WTC11 (cell line): ENCODE measurements around the gene ALCAM. TPM values are rescaled to one million over a fixed set of nuclear protein-coding genes. Genes with fewer than 3 reads are reported as not detected.
"Not testable (repeated sequence)": the region's sequence is repeated elsewhere in the genome, so short reads cannot be mapped to it uniquely, and the experiment has no call there.

Experiments
- ATAC-seq: fragments of 200-7000 bp; cut with Tn5 transposase; 2 replicates; pipeline ENCODE4 v1.10.0; 2021; ENCODE audit warnings: mild to moderate bottlenecking, moderate library complexity
- CTCF ChIA-PET: fragments of 300-600 bp; sonication (Branson Sonifier 250); formaldehyde crosslinking; loops from one replicate; lab custom pipeline; 2021; ENCODE audit warnings: antibody characterized with exemption; lab: Charles Lee
- POLR2A ChIA-PET: fragments of 350-600 bp; sonication (Branson Sonifier 250); formaldehyde crosslinking; loops from one replicate; lab custom pipeline; 2021; ENCODE audit warnings: antibody characterized with exemption; lab: Charles Lee
- DNase-seq: peaks from one replicate; pipeline ENCODE4 v3.0.0; 2021; ENCODE audit warnings: low spot score
- H3K27ac Mint-ChIP-seq: 2 replicates; pipeline ENCODE4 v1.8.0; 2021; ENCODE audit warnings: mixed read lengths
- H3K27me3 Mint-ChIP-seq: 2 replicates; pipeline ENCODE4 v1.8.0; 2021; ENCODE audit warnings: low read depth, mild to moderate bottlenecking, moderate library complexity, mixed read lengths
- H3K36me3 Mint-ChIP-seq: 2 replicates; pipeline ENCODE4 v1.8.0; 2021; ENCODE audit warnings: mixed read lengths
- H3K4me1 Mint-ChIP-seq: 2 replicates; pipeline ENCODE4 v1.8.0; 2022; ENCODE audit warnings: mixed read lengths
- H3K4me3 Mint-ChIP-seq: 2 replicates; pipeline ENCODE4 v1.8.0; 2021; ENCODE audit warnings: mild to moderate bottlenecking, moderate library complexity, mixed read lengths
- H3K9me3 Mint-ChIP-seq: 2 replicates; pipeline ENCODE4 v1.8.0; 2021; ENCODE audit warnings: mixed read lengths
- ATF3 ChIP-seq: sonication (generic); formaldehyde crosslinking; conservative IDR thresholded peaks from 2 replicates; pipeline ENCODE4 v1.8.1; 2022; ENCODE audit warnings: mild to moderate bottlenecking, missing genetic modification reagents
- CREB1 ChIP-seq: sonication (generic); formaldehyde crosslinking; IDR thresholded peaks from 2 replicates; pipeline ENCODE4 v1.8.0; 2023; ENCODE audit warnings: mild to moderate bottlenecking, missing genetic modification reagents
- IRF2 ChIP-seq: sonication (generic); formaldehyde crosslinking; IDR thresholded peaks from 2 replicates; pipeline ENCODE4 v1.8.0; 2022; ENCODE audit warnings: low read depth, missing genetic modification reagents, borderline replicate concordance
- OVOL2 ChIP-seq: fragments of 250-450 bp; sonication (Bioruptor Pico); IDR thresholded peaks from 2 replicates; pipeline ENCODE4 v1.9.0; 2021; ENCODE audit warnings: mild to moderate bottlenecking, borderline replicate concordance
- SMAD3 ChIP-seq: sonication (generic); formaldehyde crosslinking; IDR thresholded peaks from 2 replicates; pipeline ENCODE4 v1.8.0; 2022; ENCODE audit warnings: missing genetic modification reagents, mild to moderate bottlenecking, borderline replicate concordance
- STAT6 ChIP-seq: sonication (generic); formaldehyde crosslinking; conservative IDR thresholded peaks from 2 replicates; pipeline ENCODE4 v1.8.1; 2023; ENCODE audit warnings: mild to moderate bottlenecking, low read depth, missing genetic modification reagents, moderate library complexity
- USF2 ChIP-seq: sonication (generic); formaldehyde crosslinking; IDR thresholded peaks from 2 replicates; pipeline ENCODE4 v1.8.1; 2023; ENCODE audit warnings: mild to moderate bottlenecking, missing genetic modification reagents, moderate library complexity
- ZBTB43 ChIP-seq: sonication (generic); formaldehyde crosslinking; IDR thresholded peaks from 2 replicates; pipeline ENCODE4 v1.8.1; 2023; ENCODE audit warnings: mild to moderate bottlenecking, missing genetic modification reagents
- ZNF121 ChIP-seq: sonication (generic); formaldehyde crosslinking; IDR thresholded peaks from 2 replicates; pipeline ENCODE4 v1.8.0; 2023; ENCODE audit warnings: missing genetic modification reagents
- ZNF263 ChIP-seq: sonication (generic); formaldehyde crosslinking; IDR thresholded peaks from 2 replicates; pipeline ENCODE4 v1.8.1; 2022; ENCODE audit warnings: low read depth, mild to moderate bottlenecking, moderate library complexity, missing genetic modification reagents
- ZNF317 ChIP-seq: sonication (generic); formaldehyde crosslinking; IDR thresholded peaks from 2 replicates; pipeline ENCODE4 v1.8.1; 2023; ENCODE audit warnings: low read depth, mild to moderate bottlenecking, moderate library complexity, missing genetic modification reagents, borderline replicate concordance
- ZNF396 ChIP-seq: fragments of 250-450 bp; sonication (Bioruptor Pico); IDR thresholded peaks from 2 replicates; pipeline ENCODE4 v1.8.0; 2021; ENCODE audit warnings: mild to moderate bottlenecking, moderate library complexity, borderline replicate concordance
- ZNF532 ChIP-seq: fragments of 250-450 bp; sonication (Bioruptor Pico); IDR thresholded peaks from 2 replicates; pipeline ENCODE4 v1.9.0; 2021; ENCODE audit warnings: mild to moderate bottlenecking, borderline replicate concordance
- total RNA-seq: library from RNA; stranded (reverse); gene quantifications from 3 replicates; pipeline ENCODE4 v1.2.3, GENCODE V29; 2021
- TF ChIP-seq, protein P1 (sequence below): fragments of 250-450 bp; sonication (Bioruptor Pico); IDR thresholded peaks from 2 replicates; pipeline ENCODE4 v2.1.2; 2022; ENCODE audit warnings: mild to moderate bottlenecking, moderate library complexity
- TF ChIP-seq, protein P2 (sequence below): fragments of 250-450 bp; sonication (Bioruptor Pico); IDR thresholded peaks from 2 replicates; pipeline ENCODE4 v1.9.0; 2021; ENCODE audit warnings: moderate library complexity, mild to moderate bottlenecking, inconsistent platforms, borderline replicate concordance

Gene ALCAM
- total RNA-seq, 1 experiment from 2014 or later, result 30.7 TPM

GRCh38 chr3:105599350-105599749 lies 232.6 kb downstream of the ALCAM start (continued):
- no peak for TF ChIP-seq USF2 (CRISPR knock-in tag)
- no peak for TF ChIP-seq ZNF121 (CRISPR knock-in tag)
- no peak for TF ChIP-seq CREB1
- TF ChIP-seq IRF2 (CRISPR knock-in tag), result no peak
- TF ChIP-seq, protein P1, sequence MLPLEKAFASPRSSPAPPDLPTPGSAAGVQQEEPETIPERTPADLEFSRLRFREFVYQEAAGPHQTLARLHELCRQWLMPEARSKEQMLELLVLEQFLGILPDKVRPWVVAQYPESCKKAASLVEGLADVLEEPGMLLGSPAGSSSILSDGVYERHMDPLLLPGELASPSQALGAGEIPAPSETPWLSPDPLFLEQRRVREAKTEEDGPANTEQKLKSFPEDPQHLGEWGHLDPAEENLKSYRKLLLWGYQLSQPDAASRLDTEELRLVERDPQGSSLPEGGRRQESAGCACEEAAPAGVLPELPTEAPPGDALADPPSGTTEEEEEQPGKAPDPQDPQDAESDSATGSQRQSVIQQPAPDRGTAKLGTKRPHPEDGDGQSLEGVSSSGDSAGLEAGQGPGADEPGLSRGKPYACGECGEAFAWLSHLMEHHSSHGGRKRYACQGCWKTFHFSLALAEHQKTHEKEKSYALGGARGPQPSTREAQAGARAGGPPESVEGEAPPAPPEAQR (CRISPR knock-in tag), result no peak
- TF ChIP-seq, protein P2, sequence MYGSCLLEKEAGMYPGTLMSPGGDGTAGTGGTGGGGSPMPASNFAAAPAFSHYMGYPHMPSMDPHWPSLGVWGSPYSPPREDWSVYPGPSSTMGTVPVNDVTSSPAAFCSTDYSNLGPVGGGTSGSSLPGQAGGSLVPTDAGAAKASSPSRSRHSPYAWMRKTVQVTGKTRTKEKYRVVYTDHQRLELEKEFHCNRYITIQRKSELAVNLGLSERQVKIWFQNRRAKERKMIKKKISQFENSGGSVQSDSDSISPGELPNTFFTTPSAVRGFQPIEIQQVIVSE, result no peak
- no peak for TF ChIP-seq STAT6 (CRISPR knock-in tag)
- TF ChIP-seq ZNF263 (CRISPR knock-in tag), result no peak
- TF ChIP-seq, all 79 proteins: peak for 0

GRCh38 chr3:105601756-105602155 lies 235.0 kb downstream of the ALCAM start:
- ATAC-seq, H3K4me3 Mint-ChIP-seq, H3K27ac Mint-ChIP-seq, H3K36me3 Mint-ChIP-seq, DNase-seq, POLR2A ChIA-PET, H3K4me1 Mint-ChIP-seq, H3K27me3 Mint-ChIP-seq, CTCF ChIA-PET: not testable (repeated sequence)
- peaks cover 34% of the 10 kb centered on the region for H3K9me3 Mint-ChIP-seq

DNA sequence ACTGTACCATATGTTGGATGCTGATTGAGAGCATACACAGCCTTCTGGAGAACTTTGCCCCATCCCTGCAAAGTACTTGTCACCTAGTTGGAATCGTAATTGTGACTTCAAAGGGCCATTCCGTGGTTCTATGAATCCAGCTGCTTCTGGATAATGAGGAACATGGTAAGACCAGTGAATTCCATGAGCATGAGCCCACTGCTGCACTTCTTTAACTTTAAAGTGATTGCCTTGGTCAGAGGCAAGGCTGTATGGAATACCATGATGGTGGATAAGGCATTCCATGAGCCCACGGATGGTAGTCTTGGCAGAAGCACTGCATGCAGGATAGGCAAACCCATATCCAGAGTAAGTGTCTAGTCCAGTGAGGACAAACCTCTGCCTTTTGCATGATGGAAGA lies 235.6 kb downstream of the ALCAM start:
- H3K9me3 Mint-ChIP-seq, result peaks cover 37% of the 10 kb centered on the region
- ATAC-seq, H3K27ac Mint-ChIP-seq, H3K4me1 Mint-ChIP-seq, DNase-seq, CTCF ChIA-PET, H3K4me3 Mint-ChIP-seq, POLR2A ChIA-PET, H3K27me3 Mint-ChIP-seq, H3K36me3 Mint-ChIP-seq: not testable (repeated sequence)

GRCh38 chr3:105603516-105603915 lies 236.8 kb downstream of the ALCAM start:
- CTCF ChIA-PET, H3K27me3 Mint-ChIP-seq, POLR2A ChIA-PET, DNase-seq, H3K4me3 Mint-ChIP-seq, H3K27ac Mint-ChIP-seq, H3K36me3 Mint-ChIP-seq, H3K4me1 Mint-ChIP-seq, ATAC-seq: not testable (repeated sequence)
- peaks cover 34% of the 10 kb centered on the region for H3K9me3 Mint-ChIP-seq

- Mint-ChIP-seq H3K9me3 (peaks cover 27% of the 10 kb centered on the region), H3K27me3 (no peaks in the 10 kb centered on the region; the same call in 1 of the 2 replicates), H3K4me3 (no peak overlapping the region), H3K27ac (no peak overlapping the region), H3K4me1 (peaks cover 3% of the 10 kb centered on the region; the same call in 1 of the 2 replicates), H3K36me3 (peaks cover 7% of the 10 kb centered on the region; the same call in 1 of the 2 replicates)
- ATAC-seq (no peak), DNase-seq (no peak)
- CTCF ChIA-PET, result no interaction called here
- POLR2A ChIA-PET, result no interaction called here
- TF ChIP-seq ZNF317 (CRISPR knock-in tag) (no peak), ATF3 (no peak), ZBTB43 (CRISPR knock-in tag) (no peak), OVOL2 (CRISPR knock-in tag) (no peak), ZNF532 (CRISPR knock-in tag) (no peak), SMAD3 (no peak), ZNF396 (no peak)
These were observed 239.3 kb downstream of the ALCAM start for GRCh38 chr3:105606016-105606415.
